Measurements from ENCODE around the gene IL1R2. TPM values are rescaled to one million over a fixed set of nuclear protein-coding genes. Genes with fewer than 3 reads are reported as not detected.

Gene IL1R2
- total and polyA plus RNA-seq, 2 of the 13 experiments (the other 11 are each of a cell fraction or from before 2014, with no cell fraction given): 3.6 to 7.3 TPM

DNA sequence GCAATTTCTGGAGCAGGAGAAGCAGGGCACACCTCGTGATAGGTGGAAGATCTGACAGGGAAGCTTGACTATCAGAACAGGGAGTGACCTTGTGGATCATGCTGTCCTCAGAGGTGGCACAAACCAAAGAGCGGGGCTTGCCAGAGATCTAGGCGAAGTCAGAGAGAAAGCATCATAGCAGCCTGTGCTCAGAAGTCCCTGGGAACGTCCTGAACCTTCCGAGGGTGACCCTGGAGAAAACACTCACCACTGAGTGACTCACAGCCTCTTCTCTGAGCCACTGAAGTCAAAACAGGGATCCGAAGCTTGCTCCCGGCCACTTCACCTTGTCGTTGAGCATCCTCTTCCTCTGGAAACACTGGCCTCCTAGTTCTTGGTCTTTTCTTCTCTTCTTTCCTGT, 56.7 kb downstream of the IL1R2 start:
- no peaks in the 10 kb centered on the region for H3K79me2 ChIP-seq (ENCODE audit: insufficient read depth, low read length)
- no peak overlapping the region for H3K27ac ChIP-seq (ENCODE audit: extremely low read length, insufficient read depth, low read length)
- ATAC-seq (no peak), DNase-seq (ENCODE audit: low spot score) (no peak), FAIRE-seq (no peak)
- no peak overlapping the region for H3K9ac ChIP-seq (ENCODE audit: insufficient read depth, low read depth, low read length)
- H3K27me3 ChIP-seq (ENCODE audit: control insufficient read depth in 1 of 2, insufficient read depth in 2 of 2, low read length in 2 of 2): no peaks in the 10 kb centered on the region
- ChIA-PET POLR2A (no interaction called here), CTCF (ENCODE audit: low intra/inter-chr PET ratio, low total read pairs) (no interaction called here)
- 94% methylated on average over 8 of the region's 8 CpGs for WGBS (ENCODE audit: low lambda C conversion rate)
- peaks cover 95% of the 10 kb centered on the region for H3K4me1 ChIP-seq (ENCODE audit: insufficient read depth, low read length)
- H3K9me3 ChIP-seq (ENCODE audit: low read length): no peaks in the 10 kb centered on the region
- H3K4me3 ChIP-seq (replicated peaks in 1 of 3; ENCODE audit: insufficient read depth in 1 of 3, low read depth in 2 of 3, low read length in 3 of 3): no peak overlapping the region
- in situ Hi-C loops (cut with HindIII; ENCODE audit: extremely low pct_ligation_motif_present, low pct_unique_long_range_greater_than_20kb): no loop called here
- H3K36me3 ChIP-seq (replicated peaks in 1 of 2; ENCODE audit: control insufficient read depth in 1 of 2, insufficient read depth in 2 of 2, low read length in 2 of 2): no peaks in the 10 kb centered on the region
- no peak overlapping the region for H2AFZ ChIP-seq (ENCODE audit: low read length)
- intact Hi-C loops (cut with micrococcal nuclease; ENCODE audit: unreplicated experiment): no loop called here
- H3K4me2 ChIP-seq (ENCODE audit: low read depth, low read length): no peak overlapping the region
- BruUV-seq (replicated peaks): no TSS peak
- no peaks in the 10 kb centered on the region for H4K20me1 ChIP-seq (ENCODE audit: insufficient read depth, low read length)
- TF ChIP-seq, protein P1, sequence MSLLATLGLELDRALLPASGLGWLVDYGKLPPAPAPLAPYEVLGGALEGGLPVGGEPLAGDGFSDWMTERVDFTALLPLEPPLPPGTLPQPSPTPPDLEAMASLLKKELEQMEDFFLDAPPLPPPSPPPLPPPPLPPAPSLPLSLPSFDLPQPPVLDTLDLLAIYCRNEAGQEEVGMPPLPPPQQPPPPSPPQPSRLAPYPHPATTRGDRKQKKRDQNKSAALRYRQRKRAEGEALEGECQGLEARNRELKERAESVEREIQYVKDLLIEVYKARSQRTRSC (CRISPR knock-in tag; IDR thresholded peaks at IDR 0.05; ENCODE audit: low read depth): no peak
- TF ChIP-seq, protein P2, sequence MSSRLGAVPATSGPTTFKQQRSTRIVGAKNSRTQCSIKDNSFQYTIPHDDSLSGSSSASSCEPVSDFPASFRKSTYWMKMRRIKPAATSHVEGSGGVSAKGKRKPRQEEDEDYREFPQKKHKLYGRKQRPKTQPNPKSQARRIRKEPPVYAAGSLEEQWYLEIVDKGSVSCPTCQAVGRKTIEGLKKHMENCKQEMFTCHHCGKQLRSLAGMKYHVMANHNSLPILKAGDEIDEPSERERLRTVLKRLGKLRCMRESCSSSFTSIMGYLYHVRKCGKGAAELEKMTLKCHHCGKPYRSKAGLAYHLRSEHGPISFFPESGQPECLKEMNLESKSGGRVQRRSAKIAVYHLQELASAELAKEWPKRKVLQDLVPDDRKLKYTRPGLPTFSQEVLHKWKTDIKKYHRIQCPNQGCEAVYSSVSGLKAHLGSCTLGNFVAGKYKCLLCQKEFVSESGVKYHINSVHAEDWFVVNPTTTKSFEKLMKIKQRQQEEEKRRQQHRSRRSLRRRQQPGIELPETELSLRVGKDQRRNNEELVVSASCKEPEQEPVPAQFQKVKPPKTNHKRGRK (CRISPR knock-in tag; IDR thresholded peaks at IDR 0.05): no peak
- TF ChIP-seq MTF1 (CRISPR knock-in tag; IDR thresholded peaks at IDR 0.05) (no peak), BRD4 (CRISPR knock-in tag; IDR thresholded peaks at IDR 0.05) (no peak), ZNF883 (CRISPR knock-in tag; IDR thresholded peaks at IDR 0.05; ENCODE audit: not compliant biosample characterization) (no peak), GATA4 (IDR thresholded peaks at IDR 0.05; ENCODE audit: borderline replicate concordance, low read depth) (no peak), PHF8 (CRISPR knock-in tag; IDR thresholded peaks at IDR 0.05) (no peak), ZSCAN25 (CRISPR knock-in tag; IDR thresholded peaks at IDR 0.05) (no peak), CCAR2 (optimal IDR thresholded peaks at IDR 0.05; ENCODE audit: low read depth, low read length) (no peak), ZMYM3 (CRISPR knock-in tag; IDR thresholded peaks at IDR 0.05) (no peak)
- TF ChIP-seq, protein P3, sequence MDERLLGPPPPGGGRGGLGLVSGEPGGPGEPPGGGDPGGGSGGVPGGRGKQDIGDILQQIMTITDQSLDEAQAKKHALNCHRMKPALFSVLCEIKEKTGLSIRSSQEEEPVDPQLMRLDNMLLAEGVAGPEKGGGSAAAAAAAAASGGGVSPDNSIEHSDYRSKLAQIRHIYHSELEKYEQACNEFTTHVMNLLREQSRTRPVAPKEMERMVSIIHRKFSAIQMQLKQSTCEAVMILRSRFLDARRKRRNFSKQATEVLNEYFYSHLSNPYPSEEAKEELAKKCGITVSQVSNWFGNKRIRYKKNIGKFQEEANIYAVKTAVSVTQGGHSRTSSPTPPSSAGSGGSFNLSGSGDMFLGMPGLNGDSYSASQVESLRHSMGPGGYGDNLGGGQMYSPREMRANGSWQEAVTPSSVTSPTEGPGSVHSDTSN (CRISPR knock-in tag; IDR thresholded peaks at IDR 0.05): no peak
- TF ChIP-seq, protein P4, sequence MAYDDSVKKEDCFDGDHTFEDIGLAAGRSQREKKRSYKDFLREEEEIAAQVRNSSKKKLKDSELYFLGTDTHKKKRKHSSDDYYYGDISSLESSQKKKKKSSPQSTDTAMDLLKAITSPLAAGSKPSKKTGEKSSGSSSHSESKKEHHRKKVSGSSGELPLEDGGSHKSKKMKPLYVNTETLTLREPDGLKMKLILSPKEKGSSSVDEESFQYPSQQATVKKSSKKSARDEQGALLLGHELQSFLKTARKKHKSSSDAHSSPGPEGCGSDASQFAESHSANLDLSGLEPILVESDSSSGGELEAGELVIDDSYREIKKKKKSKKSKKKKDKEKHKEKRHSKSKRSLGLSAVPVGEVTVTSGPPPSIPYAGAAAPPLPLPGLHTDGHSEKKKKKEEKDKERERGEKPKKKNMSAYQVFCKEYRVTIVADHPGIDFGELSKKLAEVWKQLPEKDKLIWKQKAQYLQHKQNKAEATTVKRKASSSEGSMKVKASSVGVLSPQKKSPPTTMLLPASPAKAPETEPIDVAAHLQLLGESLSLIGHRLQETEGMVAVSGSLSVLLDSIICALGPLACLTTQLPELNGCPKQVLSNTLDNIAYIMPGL (CRISPR knock-in tag; IDR thresholded peaks at IDR 0.05; ENCODE audit: borderline replicate concordance in 1 of 2, low read depth in 1 of 2): no peak
- TF ChIP-seq, protein P5, sequence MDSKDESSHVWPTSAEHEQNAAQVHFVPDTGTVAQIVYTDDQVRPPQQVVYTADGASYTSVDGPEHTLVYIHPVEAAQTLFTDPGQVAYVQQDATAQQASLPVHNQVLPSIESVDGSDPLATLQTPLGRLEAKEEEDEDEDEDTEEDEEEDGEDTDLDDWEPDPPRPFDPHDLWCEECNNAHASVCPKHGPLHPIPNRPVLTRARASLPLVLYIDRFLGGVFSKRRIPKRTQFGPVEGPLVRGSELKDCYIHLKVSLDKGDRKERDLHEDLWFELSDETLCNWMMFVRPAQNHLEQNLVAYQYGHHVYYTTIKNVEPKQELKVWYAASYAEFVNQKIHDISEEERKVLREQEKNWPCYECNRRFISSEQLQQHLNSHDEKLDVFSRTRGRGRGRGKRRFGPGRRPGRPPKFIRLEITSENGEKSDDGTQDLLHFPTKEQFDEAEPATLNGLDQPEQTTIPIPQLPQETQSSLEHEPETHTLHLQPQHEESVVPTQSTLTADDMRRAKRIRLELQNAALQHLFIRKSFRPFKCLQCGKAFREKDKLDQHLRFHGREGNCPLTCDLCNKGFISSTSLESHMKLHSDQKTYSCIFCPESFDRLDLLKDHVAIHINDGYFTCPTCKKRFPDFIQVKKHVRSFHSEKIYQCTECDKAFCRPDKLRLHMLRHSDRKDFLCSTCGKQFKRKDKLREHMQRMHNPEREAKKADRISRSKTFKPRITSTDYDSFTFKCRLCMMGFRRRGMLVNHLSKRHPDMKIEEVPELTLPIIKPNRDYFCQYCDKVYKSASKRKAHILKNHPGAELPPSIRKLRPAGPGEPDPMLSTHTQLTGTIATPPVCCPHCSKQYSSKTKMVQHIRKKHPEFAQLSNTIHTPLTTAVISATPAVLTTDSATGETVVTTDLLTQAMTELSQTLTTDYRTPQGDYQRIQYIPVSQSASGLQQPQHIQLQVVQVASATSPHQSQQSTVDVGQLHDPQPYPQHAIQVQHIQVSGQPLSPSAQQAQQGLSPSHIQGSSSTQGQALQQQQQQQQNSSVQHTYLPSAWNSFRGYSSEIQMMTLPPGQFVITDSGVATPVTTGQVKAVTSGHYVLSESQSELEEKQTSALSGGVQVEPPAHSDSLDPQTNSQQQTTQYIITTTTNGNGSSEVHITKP (CRISPR knock-in tag; IDR thresholded peaks at IDR 0.05; ENCODE audit: low read depth): no peak
- TF ChIP-seq, protein P6, sequence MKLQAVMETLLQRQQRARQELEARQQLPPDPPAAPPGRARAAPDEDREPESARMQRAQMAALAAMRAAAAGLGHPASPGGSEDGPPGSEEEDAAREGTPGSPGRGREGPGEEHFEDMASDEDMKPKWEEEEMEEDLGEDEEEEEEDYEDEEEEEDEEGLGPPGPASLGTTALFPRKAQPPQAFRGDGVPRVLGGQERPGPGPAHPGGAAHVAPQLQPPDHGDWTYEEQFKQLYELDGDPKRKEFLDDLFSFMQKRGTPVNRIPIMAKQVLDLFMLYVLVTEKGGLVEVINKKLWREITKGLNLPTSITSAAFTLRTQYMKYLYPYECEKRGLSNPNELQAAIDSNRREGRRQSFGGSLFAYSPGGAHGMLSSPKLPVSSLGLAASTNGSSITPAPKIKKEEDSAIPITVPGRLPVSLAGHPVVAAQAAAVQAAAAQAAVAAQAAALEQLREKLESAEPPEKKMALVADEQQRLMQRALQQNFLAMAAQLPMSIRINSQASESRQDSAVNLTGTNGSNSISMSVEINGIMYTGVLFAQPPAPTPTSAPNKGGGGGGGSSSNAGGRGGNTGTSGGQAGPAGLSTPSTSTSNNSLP (IDR thresholded peaks at IDR 0.05; ENCODE audit: low read depth, low read length): no peak
